ENCODE measurements around the gene BACE2. TPM values are rescaled to one million over a fixed set of nuclear protein-coding genes. Genes with fewer than 3 reads are reported as not detected.

Gene BACE2
- total and polyA plus RNA-seq, 2 of the 4 experiments (the other 2 are of a cell fraction) = 17.0 to 35.5 TPM

DNA sequence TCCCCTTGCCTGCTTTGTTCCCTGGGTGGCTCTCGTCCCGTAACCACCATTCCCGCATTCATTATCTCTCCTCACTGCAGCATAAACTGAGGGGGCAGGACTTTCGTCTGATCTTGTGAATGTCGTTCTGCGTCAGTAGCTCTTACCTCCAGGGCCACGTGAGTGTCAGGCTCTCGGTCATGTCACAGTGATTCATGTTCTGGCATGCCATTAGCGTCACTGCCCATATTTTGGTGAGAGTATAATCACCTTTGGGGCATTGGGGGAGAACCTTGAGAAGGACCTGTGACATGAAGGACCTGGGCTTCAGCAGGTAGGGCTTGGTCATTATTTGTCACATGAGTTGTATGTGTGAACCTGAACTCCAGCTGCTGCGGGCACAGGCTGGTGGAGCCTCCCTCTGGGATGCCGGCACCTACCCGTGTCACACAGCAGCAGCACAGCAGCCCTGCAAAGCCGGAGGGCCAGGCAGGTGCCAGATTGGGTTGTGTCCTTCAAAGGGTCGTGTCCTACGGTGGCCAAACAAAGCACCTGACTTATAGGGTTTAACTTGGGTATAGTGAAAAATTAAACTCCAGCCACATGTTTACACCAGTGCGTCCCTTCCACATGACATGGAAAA is 68.5 kb downstream of the BACE2 start:
- POLR2A ChIA-PET (ENCODE audit: unreplicated experiment) = no interaction called here

More for the DNA sequence above, 68.5 kb downstream of the BACE2 start:
- intact Hi-C loops (cut with micrococcal nuclease) = no loop called here
- Histone ChIP-seq H4K8ac (ENCODE audit: low read depth in 2 of 2, low read length in 2 of 2) (no peak overlapping the region), H3K79me1 (ENCODE audit: low read depth in 1 of 2, low read length in 2 of 2) (no peaks in the 10 kb centered on the region), H2AK9ac (replicated peaks; ENCODE audit: low read depth, low read length, poor library complexity) (no peak overlapping the region), H3K9ac (ENCODE audit: low read depth, low read length) (no peak overlapping the region), H3K9me1 (ENCODE audit: insufficient read depth, low read length) (no peaks in the 10 kb centered on the region), H2BK15ac (ENCODE audit: low read depth, low read length) (no peak overlapping the region), H3K4me2 (ENCODE audit: low read depth, low read length) (no peak overlapping the region), H3K14ac (replicated peaks; ENCODE audit: low read depth, low read length) (no peak overlapping the region), H3K4ac (ENCODE audit: low read depth, low read length) (no peak overlapping the region), H3K4me1 (ENCODE audit: control insufficient read depth, insufficient read depth, low read length) (no peaks in the 10 kb centered on the region), H4K20me1 (ENCODE audit: insufficient read depth, low read length) (no peaks in the 10 kb centered on the region), H4K5ac (ENCODE audit: low read depth, low read length) (no peak overlapping the region), H3K27ac (ENCODE audit: insufficient read depth, low read length) (no peak overlapping the region), H3K56ac (ENCODE audit: extremely low read depth, insufficient read depth, low read length) (no peak overlapping the region), H3K9me3 (ENCODE audit: control insufficient read depth, insufficient read depth, low read length) (no peaks in the 10 kb centered on the region), H3K36me3 (ENCODE audit: control insufficient read depth, insufficient read depth, low read length) (peaks cover 5% of the 10 kb centered on the region; the same call in 1 of the 2 replicates), H3K27me3 (ENCODE audit: control insufficient read depth, insufficient read depth, low read length) (no peaks in the 10 kb centered on the region), H2AK5ac (ENCODE audit: low read depth, low read length) (no peak overlapping the region), H3K18ac (ENCODE audit: low read depth, low read length) (no peak overlapping the region), H2AFZ (replicated peaks; ENCODE audit: low read length, poor library complexity) (no peak overlapping the region), H2BK120ac (ENCODE audit: low read depth, low read length) (no peak overlapping the region), H3K23ac (ENCODE audit: low read depth, low read length) (no peak overlapping the region), H2BK20ac (ENCODE audit: low read depth, low read length) (no peak overlapping the region), H3K4me3 (ENCODE audit: insufficient read depth, low read depth, low read length) (no peak overlapping the region), H4K91ac (ENCODE audit: insufficient read depth, low read depth, low read length) (no peak overlapping the region), H2BK5ac (ENCODE audit: low read depth, low read length, poor library complexity, severe bottlenecking) (no peak overlapping the region)
- dilution Hi-C loops (cut with HindIII; ENCODE audit: low sequenced_read_pairs, unreplicated experiment) = no loop called here
- in situ Hi-C loops (cut with MboI; ENCODE audit: low sequenced_read_pairs) = no loop called here
- 88% methylated on average over 4 of the region's 16 CpGs; no CpG with 5 or more reads in 1 of the 2 experiments for WGBS, 2 experiments (ENCODE audit: extremely low coverage in 2 of 2, insufficient read length in 1 of 2)
- DNase-seq = no peak
- CTCF ChIA-PET = no interaction called here
- no TSS peak for BruUV-seq (replicated peaks)
- ATAC-seq (ENCODE audit: low read depth) = no peak
- no peak for TF ChIP-seq CHD1 (IDR thresholded peaks at IDR 0.05; ENCODE audit: low read depth, low read length)
- no peak for TF ChIP-seq RFX5 (IDR thresholded peaks at IDR 0.05; ENCODE audit: low read depth, low read length)
- TF ChIP-seq RCOR1 (IDR thresholded peaks at IDR 0.05; ENCODE audit: insufficient replicate concordance, low read length) = no peak
- TF ChIP-seq RAD21 (IDR thresholded peaks at IDR 0.05; ENCODE audit: low read length) = no peak
- TF ChIP-seq FOS (IDR thresholded peaks at IDR 0.05; ENCODE audit: low read depth, low read length) = no peak
- TF ChIP-seq, protein P1, sequence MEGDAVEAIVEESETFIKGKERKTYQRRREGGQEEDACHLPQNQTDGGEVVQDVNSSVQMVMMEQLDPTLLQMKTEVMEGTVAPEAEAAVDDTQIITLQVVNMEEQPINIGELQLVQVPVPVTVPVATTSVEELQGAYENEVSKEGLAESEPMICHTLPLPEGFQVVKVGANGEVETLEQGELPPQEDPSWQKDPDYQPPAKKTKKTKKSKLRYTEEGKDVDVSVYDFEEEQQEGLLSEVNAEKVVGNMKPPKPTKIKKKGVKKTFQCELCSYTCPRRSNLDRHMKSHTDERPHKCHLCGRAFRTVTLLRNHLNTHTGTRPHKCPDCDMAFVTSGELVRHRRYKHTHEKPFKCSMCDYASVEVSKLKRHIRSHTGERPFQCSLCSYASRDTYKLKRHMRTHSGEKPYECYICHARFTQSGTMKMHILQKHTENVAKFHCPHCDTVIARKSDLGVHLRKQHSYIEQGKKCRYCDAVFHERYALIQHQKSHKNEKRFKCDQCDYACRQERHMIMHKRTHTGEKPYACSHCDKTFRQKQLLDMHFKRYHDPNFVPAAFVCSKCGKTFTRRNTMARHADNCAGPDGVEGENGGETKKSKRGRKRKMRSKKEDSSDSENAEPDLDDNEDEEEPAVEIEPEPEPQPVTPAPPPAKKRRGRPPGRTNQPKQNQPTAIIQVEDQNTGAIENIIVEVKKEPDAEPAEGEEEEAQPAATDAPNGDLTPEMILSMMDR (conservative IDR thresholded peaks at IDR 0.05; ENCODE audit: low read depth, low read length) = no peak
- TF ChIP-seq MXI1 (IDR thresholded peaks at IDR 0.05; ENCODE audit: borderline replicate concordance, low read depth, low read length) = no peak
- no peak for TF ChIP-seq NFE2L2 (IDR thresholded peaks at IDR 0.05; ENCODE audit: low read depth, low read length)
- no peak for TF ChIP-seq MAZ (IDR thresholded peaks at IDR 0.05; ENCODE audit: borderline replicate concordance, low read depth, low read length)
- no peak for TF ChIP-seq ELK1 (IDR thresholded peaks at IDR 0.05; ENCODE audit: borderline replicate concordance, low read depth, low read length)

All from IMR-90 (cell line).